ENCODE results near the gene APOBR. TPM values are rescaled to one million over a fixed set of nuclear protein-coding genes. Genes with fewer than 3 reads are reported as not detected.
"Not testable (repeated sequence)": the region's sequence is repeated elsewhere in the genome, so short reads cannot be mapped to it uniquely, and the experiment has no call there.

APOBR gene
- total RNA-seq, 2 donors from 2014 or later: 1.1 to 3.4 TPM

DNA sequence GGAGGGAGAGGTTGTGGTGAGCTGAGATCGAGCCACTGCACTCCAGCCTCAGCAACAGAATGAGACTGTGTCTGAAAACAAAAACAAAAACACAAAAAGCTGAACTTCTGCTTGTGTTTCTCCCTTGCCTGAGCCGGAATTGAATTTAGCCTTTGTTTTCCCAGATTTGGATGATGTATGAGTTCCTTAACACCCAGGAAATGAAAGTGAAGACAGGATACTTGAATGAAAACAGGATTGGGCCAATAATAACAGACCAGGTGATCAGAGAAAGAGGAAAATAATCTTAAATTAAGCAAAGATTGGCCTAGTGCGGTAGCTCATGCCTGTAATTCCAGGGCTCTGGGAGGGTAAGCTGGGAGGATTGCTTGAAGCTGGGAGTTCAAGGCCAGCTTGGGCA, 45.9 kb downstream of the APOBR start:
- Histone ChIP-seq H3K36me3 (peaks cover 18% of the 10 kb centered on the region), H3K27me3 (replicated peaks; ENCODE audit: insufficient read depth) (no peaks in the 10 kb centered on the region), H3K27ac (no peak overlapping the region), H3K9me3 (no peaks in the 10 kb centered on the region), H3K4me3 (no peak overlapping the region), H3K4me1 (ENCODE audit: control insufficient read depth in 1 of 2, low read depth in 2 of 2) (peaks cover 16 to 36% of the 10 kb centered on the region in 2 donors)
- no peak for ATAC-seq (ENCODE audit: insufficient number of reproducible peaks, low FRiP score, low read depth)
- no peak for DNase-seq (ENCODE audit: low spot score)
- TF ChIP-seq, protein P1, sequence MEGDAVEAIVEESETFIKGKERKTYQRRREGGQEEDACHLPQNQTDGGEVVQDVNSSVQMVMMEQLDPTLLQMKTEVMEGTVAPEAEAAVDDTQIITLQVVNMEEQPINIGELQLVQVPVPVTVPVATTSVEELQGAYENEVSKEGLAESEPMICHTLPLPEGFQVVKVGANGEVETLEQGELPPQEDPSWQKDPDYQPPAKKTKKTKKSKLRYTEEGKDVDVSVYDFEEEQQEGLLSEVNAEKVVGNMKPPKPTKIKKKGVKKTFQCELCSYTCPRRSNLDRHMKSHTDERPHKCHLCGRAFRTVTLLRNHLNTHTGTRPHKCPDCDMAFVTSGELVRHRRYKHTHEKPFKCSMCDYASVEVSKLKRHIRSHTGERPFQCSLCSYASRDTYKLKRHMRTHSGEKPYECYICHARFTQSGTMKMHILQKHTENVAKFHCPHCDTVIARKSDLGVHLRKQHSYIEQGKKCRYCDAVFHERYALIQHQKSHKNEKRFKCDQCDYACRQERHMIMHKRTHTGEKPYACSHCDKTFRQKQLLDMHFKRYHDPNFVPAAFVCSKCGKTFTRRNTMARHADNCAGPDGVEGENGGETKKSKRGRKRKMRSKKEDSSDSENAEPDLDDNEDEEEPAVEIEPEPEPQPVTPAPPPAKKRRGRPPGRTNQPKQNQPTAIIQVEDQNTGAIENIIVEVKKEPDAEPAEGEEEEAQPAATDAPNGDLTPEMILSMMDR (IDR thresholded peaks at IDR 0.05): no peak

DNA sequence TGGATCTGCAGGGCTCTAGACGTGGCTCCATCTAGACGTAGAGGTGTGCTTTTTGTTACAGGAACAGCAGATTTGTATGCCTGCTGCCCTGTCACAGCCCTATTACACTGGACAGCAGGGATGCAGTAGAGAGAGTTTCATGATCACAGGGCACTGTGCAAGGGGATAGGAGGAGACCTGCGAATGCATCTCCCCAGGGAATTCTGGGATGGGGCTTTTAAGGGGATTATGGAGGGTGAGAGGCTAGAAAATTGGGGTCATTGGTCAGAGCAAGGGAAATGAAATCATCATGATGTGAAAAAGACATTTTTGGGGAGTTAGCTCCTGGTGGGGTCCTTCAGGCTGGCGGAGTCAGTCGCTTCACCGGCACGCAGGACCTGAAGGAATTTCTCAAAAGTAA, 48.2 kb downstream of the APOBR start:
- no peaks in the 10 kb centered on the region for H3K9me3 ChIP-seq
- H3K27ac ChIP-seq: no peak overlapping the region
- H3K36me3 ChIP-seq: no peaks in the 10 kb centered on the region
- H3K27me3 ChIP-seq (replicated peaks; ENCODE audit: insufficient read depth): no peaks in the 10 kb centered on the region
- DNase-seq (ENCODE audit: low spot score) (no peak), ATAC-seq (ENCODE audit: insufficient number of reproducible peaks, low FRiP score, low read depth) (no peak)
- peaks cover 5 to 15% of the 10 kb centered on the region in 2 donors for H3K4me1 ChIP-seq (ENCODE audit: control insufficient read depth in 1 of 2, low read depth in 2 of 2)
- no peak overlapping the region for H3K4me3 ChIP-seq
- TF ChIP-seq, protein P1 (IDR thresholded peaks at IDR 0.05): no peak

DNA sequence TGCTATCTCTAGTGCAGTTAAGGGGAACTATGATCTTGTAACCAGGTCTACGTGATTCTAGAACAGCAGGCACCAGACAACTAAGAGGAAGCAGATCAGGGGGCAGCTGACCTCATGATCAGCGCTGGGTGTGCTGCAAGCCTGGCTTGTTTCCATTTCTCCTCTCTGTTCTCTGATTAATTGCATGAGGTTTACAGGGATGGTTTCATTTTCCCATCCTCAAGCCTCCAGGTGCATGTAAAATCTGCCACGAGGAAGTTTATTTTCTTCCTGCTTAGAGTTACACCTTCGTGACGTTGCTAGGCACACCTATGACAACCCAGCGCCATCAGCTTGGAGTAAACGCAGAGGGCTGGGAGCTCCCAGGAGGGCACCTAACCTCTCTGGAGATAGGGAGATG, 48.6 kb downstream of the APOBR start:
- Histone ChIP-seq H3K4me1 (ENCODE audit: control insufficient read depth in 1 of 2, low read depth in 2 of 2) (peaks cover 1 to 11% of the 10 kb centered on the region in 2 donors), H3K27me3 (replicated peaks; ENCODE audit: insufficient read depth) (no peaks in the 10 kb centered on the region), H3K27ac (no peak overlapping the region), H3K4me3 (no peak overlapping the region), H3K9me3 (no peaks in the 10 kb centered on the region), H3K36me3 (no peaks in the 10 kb centered on the region)
- DNase-seq (ENCODE audit: low spot score) (no peak), ATAC-seq (ENCODE audit: insufficient number of reproducible peaks, low FRiP score, low read depth) (no peak)
- TF ChIP-seq, protein P1 (IDR thresholded peaks at IDR 0.05): no peak

DNA sequence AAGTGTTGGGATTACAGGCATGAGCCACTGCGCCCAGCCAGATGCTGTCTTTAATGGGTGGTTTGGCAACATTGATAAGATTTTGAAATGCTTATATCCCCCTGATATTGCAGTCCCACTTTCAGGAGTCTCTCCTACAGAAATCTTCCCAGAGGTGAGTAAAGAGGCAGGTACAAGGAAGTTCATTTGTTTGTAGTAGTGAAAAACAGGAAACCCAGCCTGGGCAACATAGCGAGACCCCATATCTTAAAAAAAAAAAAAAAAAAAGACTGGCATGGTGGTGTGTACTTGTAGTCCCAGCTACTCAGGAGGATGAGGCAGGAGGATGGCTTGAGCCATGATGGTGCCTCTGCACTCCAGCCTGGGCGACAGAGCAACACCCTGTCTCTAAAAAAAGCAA, 50.6 kb downstream of the APOBR start:
- TF ChIP-seq, protein P1 (IDR thresholded peaks at IDR 0.05): no peak
- ATAC-seq (ENCODE audit: insufficient number of reproducible peaks, low FRiP score, low read depth) (no peak), DNase-seq (ENCODE audit: low spot score) (no peak)
- no peaks in the 10 kb centered on the region for H3K36me3 ChIP-seq
- no peaks in the 10 kb centered on the region for H3K4me1 ChIP-seq (ENCODE audit: control insufficient read depth in 1 of 2, low read depth in 2 of 2)
- no peaks in the 10 kb centered on the region for H3K27me3 ChIP-seq (replicated peaks; ENCODE audit: insufficient read depth)
- no peak overlapping the region for H3K4me3 ChIP-seq
- no peaks in the 10 kb centered on the region for H3K9me3 ChIP-seq
- H3K27ac ChIP-seq: no peak overlapping the region

DNA sequence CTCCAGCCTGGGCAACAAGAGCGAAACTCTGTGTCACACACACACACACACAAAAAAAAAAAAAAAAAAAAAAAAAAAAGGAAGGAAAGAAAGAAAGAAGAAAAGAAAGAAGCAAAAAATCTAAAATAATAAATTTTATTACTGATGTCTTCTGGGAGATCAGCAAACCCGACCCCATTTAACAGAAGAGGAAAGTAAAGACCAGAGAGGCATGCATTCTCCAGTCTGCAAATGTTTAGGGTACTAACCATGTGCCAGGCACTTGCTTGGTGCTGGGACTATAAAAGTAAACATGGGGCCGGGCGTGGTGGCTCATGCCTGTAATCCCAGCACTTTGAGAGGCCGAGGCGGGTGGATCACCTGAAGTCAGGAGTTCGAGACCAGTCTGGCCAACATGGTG, 51.5 kb downstream of the APOBR start:
- H3K27me3 ChIP-seq (replicated peaks; ENCODE audit: insufficient read depth); H3K4me1 ChIP-seq (ENCODE audit: control insufficient read depth in 1 of 2, low read depth in 2 of 2); H3K4me3 ChIP-seq; H3K27ac ChIP-seq; H3K9me3 ChIP-seq; DNase-seq (ENCODE audit: low spot score); H3K36me3 ChIP-seq; ATAC-seq (ENCODE audit: insufficient number of reproducible peaks, low FRiP score, low read depth): not testable (repeated sequence)

DNA sequence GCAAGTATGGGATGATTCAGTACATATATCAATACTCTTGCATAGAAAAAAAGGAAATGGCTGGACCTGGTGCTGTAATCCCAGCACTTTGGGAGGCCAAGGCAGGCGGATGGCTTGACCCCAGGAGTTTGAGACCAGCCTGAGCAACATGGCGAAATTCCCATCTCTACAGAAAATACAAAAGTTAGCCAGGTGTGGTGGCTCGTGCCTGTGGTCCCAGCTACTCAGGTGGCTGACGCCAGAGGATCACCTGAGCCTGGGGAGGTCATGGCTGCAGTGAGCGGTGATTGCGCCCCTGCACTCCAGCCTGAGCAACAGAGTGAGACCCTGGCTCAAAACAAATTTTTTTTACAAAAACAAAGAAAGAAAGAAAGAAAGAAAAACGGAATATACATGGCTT, 52.2 kb downstream of the APOBR start:
- ATAC-seq (ENCODE audit: insufficient number of reproducible peaks, low FRiP score, low read depth) (no peak), DNase-seq (ENCODE audit: low spot score) (no peak)
- H3K27me3 ChIP-seq (replicated peaks; ENCODE audit: insufficient read depth): no peaks in the 10 kb centered on the region
- H3K9me3 ChIP-seq: no peaks in the 10 kb centered on the region
- no peak overlapping the region for H3K27ac ChIP-seq
- H3K4me1 ChIP-seq (ENCODE audit: control insufficient read depth in 1 of 2, low read depth in 2 of 2): no peaks in the 10 kb centered on the region
- TF ChIP-seq, protein P1 (IDR thresholded peaks at IDR 0.05): no peak
- H3K36me3 ChIP-seq: no peaks in the 10 kb centered on the region
- no peak overlapping the region for H3K4me3 ChIP-seq
